HepG2 (cell line): ENCODE results near the gene PODXL2. TPM values are rescaled to one million over a fixed set of nuclear protein-coding genes. Genes with fewer than 3 reads are reported as not detected.

Experiments
- ATAC-seq: fragments of 200-7000 bp; cut with Tn5 transposase; 3 replicates; pipeline ENCODE4 v1.9.1; 2020; ENCODE audit warnings: mild to moderate bottlenecking, moderate library complexity
- BruUV-seq: library from RNA; stranded (reverse); fragments of 400-500 nt; replicated peaks from 2 replicates; lab custom pipeline; 2021; lab: Mats Ljungman, UMichigan
- CTCF ChIA-PET: fragments of 300-600 bp; formaldehyde crosslinking; extraction: SDS; loops from one replicate; lab custom pipeline; 2021; ENCODE audit warnings: low total read pairs, inconsistent platforms, low intra/inter-chr PET ratio; lab: Yijun Ruan, JAX
- POLR2A ChIA-PET: fragments of 350-600 bp; sonication (Branson Sonifier 250); formaldehyde crosslinking; loops from one replicate; lab custom pipeline; 2020; ENCODE audit warnings: antibody characterized with exemption, inconsistent platforms; lab: Yijun Ruan, JAX
- DNase-seq: peaks from one replicate; pipeline ENCODE4 v3.0.0-alpha.2; 2015; ENCODE audit warnings: low spot score
- FAIRE-seq: peaks from 3 replicates; lab custom pipeline; 2011; peaks lifted over from hg19 to GRCh38; lab: Jason Lieb, UNC
- H2AFZ ChIP-seq: one replicate; pipeline ENCODE4 v1.6.1; 2011; ENCODE audit warnings: low read length, inconsistent platforms
- H3K27ac ChIP-seq: fragments of 300-600 bp; 3 replicates; pipeline ENCODE4 v1.8.0; 2011; ENCODE audit warnings: mixed run types, mild to moderate bottlenecking, mixed read lengths, low read length, inconsistent platforms; ENCODE audit not compliant: insufficient read depth; ENCODE audit errors: extremely low read length
- H3K27me3 ChIP-seq, 2 experiments: fragments of 200-600 bp in 1 of 2; 2 replicates in 1 of 2; 3 replicates in 1 of 2; pipeline versions ENCODE4 v1.6.0 to v1.8.0; 2011; ENCODE audit warnings: low read length in 2 of 2, mild to moderate bottlenecking in 2 of 2, moderate library complexity in 2 of 2, inconsistent platforms in 1 of 2; ENCODE audit not compliant: insufficient read depth in 2 of 2, control insufficient read depth in 1 of 2
- H3K36me3 ChIP-seq, 2 experiments: fragments of 200-600 bp in 1 of 2; replicated peaks in 1 of 2; 2 replicates in 1 of 2; 3 replicates in 1 of 2; pipeline versions ENCODE4 v1.5.1 to v1.8.0; 2011; ENCODE audit warnings: low read length in 2 of 2, inconsistent platforms in 1 of 2; ENCODE audit not compliant: insufficient read depth in 2 of 2, control insufficient read depth in 1 of 2
- H3K4me1 ChIP-seq: 2 replicates; pipeline ENCODE4 v1.5.1; 2012; ENCODE audit warnings: low read length, inconsistent platforms; ENCODE audit not compliant: insufficient read depth
- H3K4me2 ChIP-seq: 2 replicates; pipeline ENCODE4 v1.6.0; 2011; ENCODE audit warnings: low read depth, low read length, inconsistent platforms
- H3K4me3 ChIP-seq, 3 experiments: fragments of 200-600 bp in 1 of 3; sonication (generic), shearing (Covaris generic) in 1 of 3; replicated peaks in 1 of 3; 2 replicates each; pipeline ENCODE4 v1.5.1; 2011 to 2016; ENCODE audit warnings: low read length in 3 of 3, inconsistent platforms in 2 of 3, low read depth in 2 of 3, mild to moderate bottlenecking in 2 of 3, control low read depth in 1 of 3, mixed read lengths in 1 of 3; ENCODE audit not compliant: insufficient read depth in 1 of 3
- H3K79me2 ChIP-seq: one replicate; pipeline ENCODE4 v1.6.1; 2011; ENCODE audit warnings: low read length, inconsistent platforms; ENCODE audit not compliant: insufficient read depth
- H3K9ac ChIP-seq: 2 replicates; pipeline ENCODE4 v1.6.0; 2011; ENCODE audit warnings: mild to moderate bottlenecking, low read depth, low read length, inconsistent platforms; ENCODE audit not compliant: insufficient read depth
- H3K9me3 ChIP-seq: 2 replicates; pipeline ENCODE4 v1.5.1; 2012; ENCODE audit warnings: mild to moderate bottlenecking, low read length
- H4K20me1 ChIP-seq: 2 replicates; pipeline ENCODE4 v1.6.0; 2011; ENCODE audit warnings: inconsistent platforms, mild to moderate bottlenecking, low read length, moderate library complexity; ENCODE audit not compliant: insufficient read depth
- PHB2 ChIP-seq: fragments of 450-650 bp; IDR thresholded peaks from 2 replicates; pipeline ENCODE4 v1.6.1; 2018; ENCODE audit not compliant: partially characterized antibody
- TFAP4 ChIP-seq: sonication (generic); IDR thresholded peaks from 2 replicates; pipeline ENCODE4 v1.6.1; 2016; ENCODE audit warnings: low read depth, borderline replicate concordance
- ZKSCAN5 ChIP-seq: sonication (generic); formaldehyde crosslinking; IDR thresholded peaks from 2 replicates; pipeline ENCODE4 v1.5.1; 2020; ENCODE audit warnings: mild to moderate bottlenecking, missing genetic modification reagents
- ZNF329 ChIP-seq: sonication (generic); formaldehyde crosslinking; IDR thresholded peaks from 2 replicates; pipeline ENCODE4 v1.9.0; 2021; ENCODE audit warnings: low read depth, mild to moderate bottlenecking, missing genetic modification reagents
- ZNF691 ChIP-seq: sonication (generic); formaldehyde crosslinking; IDR thresholded peaks from 2 replicates; pipeline ENCODE4 v1.4.0; 2020; ENCODE audit warnings: missing genetic modification reagents, low read depth, mild to moderate bottlenecking, borderline replicate concordance
- ZNF761 ChIP-seq: sonication (generic); formaldehyde crosslinking; conservative IDR thresholded peaks from 2 replicates; pipeline ENCODE4 v1.4.0; 2020; ENCODE audit warnings: mild to moderate bottlenecking, missing genetic modification reagents
- WGBS: methylation state at CpG from one replicate; pipeline ENCODE4 v1.1.6; 2017; ENCODE audit warnings: low lambda C conversion rate; 5-methylcytosine and 5-hydroxymethylcytosine counted together
- in situ Hi-C: cut with HindIII; loops from 2 replicates; pipeline ENCODE4 v1.10.0; 2017; ENCODE audit warnings: low pct_unique_long_range_greater_than_20kb; ENCODE audit not compliant: extremely low pct_ligation_motif_present
- intact Hi-C: fragments of 100-400 bp; cut with micrococcal nuclease; formaldehyde crosslinking; loops from one replicate; pipeline ENCODE4 v1.10.0; 2022; ENCODE audit not compliant: unreplicated experiment
- polyA plus RNA-seq, 8 experiments: library from polyadenylated mRNA; depleted of rRNA in 3 of 8; stranded (reverse) in 7 of 8; unstranded in 1 of 8; fragments of >200 nt; fragmentation: Illumina TruSeq in 4 of 8; extraction: Trizol in 4 of 8; gene quantifications; 2 replicates each; pipeline versions ENCODE4 v1.2.1 to v1.2.3, GENCODE V29; 2011 to 2016; ENCODE audit warnings: low read depth in 4 of 8, missing spikeins in 1 of 8, mixed read lengths in 1 of 8; ENCODE audit not compliant: insufficient read depth in 1 of 8
- total RNA-seq, 5 experiments: library from RNA; depleted of rRNA; stranded (reverse); fragments of >200 nt; fragmentation: Illumina TruSeq; extraction: Trizol; gene quantifications; 2 replicates each; pipeline ENCODE4 v1.2.3, GENCODE V29; 2016; ENCODE audit warnings: low read depth in 1 of 5

The PODXL2 gene
- total and polyA plus RNA-seq, 2 of the 13 experiments (the other 11 are each of a cell fraction or from before 2014, with no cell fraction given): 20.4 to 25.1 TPM

DNA sequence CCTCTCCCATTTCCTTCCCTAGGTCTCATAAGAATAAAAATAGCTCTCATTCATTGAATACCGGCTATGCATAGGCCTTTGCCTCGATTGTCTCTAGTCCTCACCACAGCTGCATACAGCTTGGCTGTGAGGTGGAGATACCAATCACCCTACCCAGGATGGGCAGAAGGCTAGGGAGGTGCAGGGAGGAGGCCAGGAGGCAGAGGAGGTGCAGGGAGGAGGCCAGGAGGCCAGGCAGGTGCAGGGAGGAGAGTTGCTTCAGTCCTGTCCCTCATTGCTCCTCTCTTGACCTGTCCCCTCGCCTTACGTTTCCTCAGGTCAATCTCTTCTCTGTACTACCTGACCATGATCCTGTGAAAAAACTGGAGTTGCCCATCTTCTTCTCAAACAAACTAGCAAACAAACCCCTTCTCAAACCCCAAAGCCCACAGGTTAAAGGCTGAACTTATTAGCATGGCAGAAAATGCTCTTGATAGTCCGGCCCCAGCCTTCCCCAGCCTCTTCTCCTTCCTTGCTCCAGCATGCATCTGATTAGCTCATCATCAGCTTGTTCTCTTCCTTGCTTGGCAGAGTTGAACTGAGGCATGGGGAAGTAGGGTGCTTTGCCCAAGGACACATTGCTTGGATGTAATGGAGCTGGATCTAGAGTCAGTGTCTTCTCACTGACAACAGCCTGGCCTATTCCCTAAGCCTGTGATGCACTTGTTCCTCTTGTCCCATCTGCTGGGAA is 15.8 kb downstream of the PODXL2 start:
- in situ Hi-C loops (no loop called here), intact Hi-C loops (no loop called here)
- ATAC-seq (no peak), FAIRE-seq (no peak), DNase-seq (no peak)
- Histone ChIP-seq H3K36me3 (peaks cover 0 to 3% of the 10 kb centered on the region in 2 experiments; a peak in 1 of 5 replicates), H3K27ac (no peak overlapping the region), H2AFZ (no peak overlapping the region), H3K27me3 (no peaks in the 10 kb centered on the region), H4K20me1 (no peaks in the 10 kb centered on the region), H3K4me2 (no peak overlapping the region), H3K9me3 (no peaks in the 10 kb centered on the region), H3K4me1 (no peaks in the 10 kb centered on the region), H3K4me3 (no peak overlapping the region), H3K79me2 (no peaks in the 10 kb centered on the region), H3K9ac (no peak overlapping the region)
- TF ChIP-seq ZNF691 (CRISPR knock-in tag) (no peak), PHB2 (no peak), ZNF761 (CRISPR knock-in tag) (no peak), ZNF329 (CRISPR knock-in tag) (no peak), ZKSCAN5 (no peak), TFAP4 (no peak)
- BruUV-seq: no TSS peak
- ChIA-PET CTCF (no interaction called here), POLR2A (no interaction called here)
- WGBS: 92% methylated on average over 5 of the region's 5 CpGs
